ENCODE data around the gene DPM3. TPM values are rescaled to one million over a fixed set of nuclear protein-coding genes. Genes with fewer than 3 reads are reported as not detected.

Gene DPM3
- total RNA-seq, 2 experiments from 2014 or later = 53.2 to 57.7 TPM

- H3K27me3 Mint-ChIP-seq (ENCODE audit: low read depth) = no peaks in the 10 kb centered on the region
- no peaks in the 10 kb centered on the region for H3K9me3 Mint-ChIP-seq (ENCODE audit: insufficient read depth)
- ChIA-PET POLR2A (no interaction called here), CTCF (interaction anchor here (0.8 to 1.0 kb wide), 2 partner anchors 9 to 97 kb away, joined by 4 read pairs; partner anchors contain the start of gene KRTCAP2)
- H3K36me3 Mint-ChIP-seq (ENCODE audit: low read depth) = peaks cover 37% of the 10 kb centered on the region
- DNase-seq (no peak), ATAC-seq (no peak)
- peaks cover 3% of the 10 kb centered on the region for H3K4me1 Mint-ChIP-seq (ENCODE audit: low read depth)
- no peak overlapping the region for H3K4me3 Mint-ChIP-seq
- no peak overlapping the region for H3K27ac Mint-ChIP-seq
These were observed 41.8 kb upstream of the DPM3 start for GRCh38 chr1:155182052-155182550.

- ChIA-PET POLR2A (no interaction called here), CTCF (no interaction called here)
- Mint-ChIP-seq H3K36me3 (ENCODE audit: low read depth) (peaks cover 41% of the 10 kb centered on the region), H3K4me3 (no peak overlapping the region), H3K27ac (no peak overlapping the region), H3K4me1 (ENCODE audit: low read depth) (peaks cover 9% of the 10 kb centered on the region), H3K9me3 (ENCODE audit: insufficient read depth) (no peaks in the 10 kb centered on the region), H3K27me3 (ENCODE audit: low read depth) (no peaks in the 10 kb centered on the region)
- DNase-seq (no peak), ATAC-seq (no peak)
These were observed 41.2 kb upstream of the DPM3 start for GRCh38 chr1:155181371-155182051.

- no peak for ATAC-seq
- Mint-ChIP-seq H3K27me3 (ENCODE audit: low read depth) (no peaks in the 10 kb centered on the region), H3K9me3 (ENCODE audit: insufficient read depth) (no peaks in the 10 kb centered on the region), H3K36me3 (ENCODE audit: low read depth) (peaks cover 43% of the 10 kb centered on the region), H3K4me1 (ENCODE audit: low read depth) (peaks cover 27% of the 10 kb centered on the region), H3K27ac (no peak overlapping the region), H3K4me3 (no peak overlapping the region)
- CTCF ChIA-PET = interaction anchor here (0.6 to 7.6 kb wide), 4 partner anchors 14 to 28 kb away, joined by 3 to 161 read pairs (median 4); no protein-coding TSS in a partner anchor
- no peak for DNase-seq
- POLR2A ChIA-PET = no interaction called here
These were observed 39.0 kb upstream of the DPM3 start for GRCh38 chr1:155179112-155180031.

- CTCF ChIA-PET = interaction anchor here (1.2 to 7.6 kb wide), 4 partner anchors 15 to 93 kb away, joined by 4 to 161 read pairs (median 12); partner anchors contain the start of genes MTX1 and THBS3
- peaks cover 47% of the 10 kb centered on the region for H3K36me3 Mint-ChIP-seq (ENCODE audit: low read depth)
- H3K9me3 Mint-ChIP-seq (ENCODE audit: insufficient read depth) = no peaks in the 10 kb centered on the region
- DNase-seq (peak; percentile 18), ATAC-seq (no peak)
- H3K4me1 Mint-ChIP-seq (ENCODE audit: low read depth) = peaks cover 32% of the 10 kb centered on the region
- no peak overlapping the region for H3K27ac Mint-ChIP-seq
- no peak overlapping the region for H3K4me3 Mint-ChIP-seq
- POLR2A ChIA-PET = interaction anchor here (7.0 kb wide), 1 partner anchor 15 kb away, joined by 68 read pairs; no protein-coding TSS in a partner anchor
- no peaks in the 10 kb centered on the region for H3K27me3 Mint-ChIP-seq (ENCODE audit: low read depth)
These were observed 38.2 kb upstream of the DPM3 start for GRCh38 chr1:155178441-155179111.

GRCh38 chr1:155177918-155178281 is 37.6 kb upstream of the DPM3 start:
- ChIA-PET POLR2A (interaction anchor here (0.9 to 7.0 kb wide), 3 partner anchors 15 to 49 kb away, joined by 4 to 68 read pairs (median 4); partner anchors contain the start of gene MTX1), CTCF (interaction anchor here (0.8 to 7.6 kb wide), 13 partner anchors 10 to 93 kb away, joined by 3 to 161 read pairs (median 4); partner anchors contain the start of genes MTX1 and THBS3)
- H3K4me1 Mint-ChIP-seq (ENCODE audit: low read depth) = peaks cover 38% of the 10 kb centered on the region
- H3K27ac Mint-ChIP-seq = no peak overlapping the region
- DNase-seq = no peak
- H3K4me3 Mint-ChIP-seq = no peak overlapping the region
- no peak for ATAC-seq
- no peaks in the 10 kb centered on the region for H3K27me3 Mint-ChIP-seq (ENCODE audit: low read depth)
- peaks cover 46% of the 10 kb centered on the region for H3K36me3 Mint-ChIP-seq (ENCODE audit: low read depth)
- no peaks in the 10 kb centered on the region for H3K9me3 Mint-ChIP-seq (ENCODE audit: insufficient read depth)

GRCh38 chr1:155177192-155177917 is 37.0 kb upstream of the DPM3 start:
- Mint-ChIP-seq H3K27ac (no peak overlapping the region), H3K36me3 (ENCODE audit: low read depth) (peaks cover 45% of the 10 kb centered on the region), H3K27me3 (ENCODE audit: low read depth) (no peaks in the 10 kb centered on the region), H3K9me3 (ENCODE audit: insufficient read depth) (no peaks in the 10 kb centered on the region), H3K4me3 (no peak overlapping the region), H3K4me1 (ENCODE audit: low read depth) (peaks cover 40% of the 10 kb centered on the region)
- DNase-seq (no peak), ATAC-seq (no peak)
- ChIA-PET POLR2A (interaction anchor here (0.5 to 7.0 kb wide), 5 partner anchors 16 to 1046 kb away, joined by 3 to 68 read pairs (median 4); partner anchors contain the start of gene MTX1), CTCF (interaction anchor here (0.8 to 7.6 kb wide), 16 partner anchors 10 to 92 kb away, joined by 3 to 161 read pairs (median 4); partner anchors contain the start of genes MTX1 and THBS3)

- no peaks in the 10 kb centered on the region for H3K9me3 Mint-ChIP-seq (ENCODE audit: insufficient read depth)
- DNase-seq (peak; percentile 92), ATAC-seq (peak; percentile 38)
- peaks cover 46% of the 10 kb centered on the region for H3K4me1 Mint-ChIP-seq (ENCODE audit: low read depth)
- ChIA-PET POLR2A (interaction anchor here (0.7 to 7.0 kb wide), 5 partner anchors 17 to 92 kb away, joined by 3 to 68 read pairs (median 4); partner anchors contain the start of gene MTX1), CTCF (interaction anchor here (0.8 to 7.6 kb wide), 12 partner anchors 17 to 81 kb away, joined by 3 to 161 read pairs (median 6); partner anchors contain the start of genes MTX1 and THBS3)
- peaks cover 44% of the 10 kb centered on the region for H3K36me3 Mint-ChIP-seq (ENCODE audit: low read depth)
- H3K27me3 Mint-ChIP-seq (ENCODE audit: low read depth) = no peaks in the 10 kb centered on the region
- H3K4me3 Mint-ChIP-seq = peak overlapping the region; percentile 4
- peak overlapping the region; percentile 33 for H3K27ac Mint-ChIP-seq
These were observed 36.3 kb upstream of the DPM3 start for GRCh38 chr1:155176544-155177071.

- H3K36me3 Mint-ChIP-seq (ENCODE audit: low read depth) = peaks cover 40% of the 10 kb centered on the region
- H3K4me3 Mint-ChIP-seq = peak overlapping the region; percentile 96
- H3K9me3 Mint-ChIP-seq (ENCODE audit: insufficient read depth) = no peaks in the 10 kb centered on the region
- peaks cover 51% of the 10 kb centered on the region for H3K4me1 Mint-ChIP-seq (ENCODE audit: low read depth)
- H3K27me3 Mint-ChIP-seq (ENCODE audit: low read depth) = no peaks in the 10 kb centered on the region
- POLR2A ChIA-PET = interaction anchor here (0.6 to 7.0 kb wide), 3 partner anchors 17 to 91 kb away, joined by 3 to 68 read pairs (median 3); no protein-coding TSS in a partner anchor
- DNase-seq (peak; percentile 48), ATAC-seq (no peak)
- H3K27ac Mint-ChIP-seq = peak overlapping the region; percentile 43
- CTCF ChIA-PET = interaction anchor here (0.6 to 7.6 kb wide), 12 partner anchors 18 to 148 kb away, joined by 3 to 161 read pairs (median 7); partner anchors contain the start of genes ADAM15, MTX1, SLC50A1 and THBS3
These were observed 35.6 kb upstream of the DPM3 start for GRCh38 chr1:155175927-155176371.

- ChIA-PET POLR2A (interaction anchor here (0.6 to 7.0 kb wide), 4 partner anchors 18 to 90 kb away, joined by 3 to 68 read pairs (median 4); no protein-coding TSS in a partner anchor), CTCF (interaction anchor here (0.6 to 9.9 kb wide), 17 partner anchors 9 to 148 kb away, joined by 3 to 161 read pairs (median 5); partner anchors contain the start of genes ADAM15, MTX1, SLC50A1 and THBS3)
- Mint-ChIP-seq H3K27me3 (ENCODE audit: low read depth) (no peaks in the 10 kb centered on the region), H3K9me3 (ENCODE audit: insufficient read depth) (no peaks in the 10 kb centered on the region), H3K4me1 (ENCODE audit: low read depth) (peaks cover 51% of the 10 kb centered on the region), H3K27ac (peak overlapping the region; percentile 98), H3K36me3 (ENCODE audit: low read depth) (peaks cover 41% of the 10 kb centered on the region), H3K4me3 (peak overlapping the region; percentile 96)
- DNase-seq (no peak), ATAC-seq (no peak)
These were observed 35.1 kb upstream of the DPM3 start for GRCh38 chr1:155175281-155175926.

Data from activated CD8-positive, alpha-beta T cell treated with anti-CD3 and anti-CD28 coated beads, Interleukin-2, amount 10 ng/mL, durations not matched to agents 7 days and 5 days (primary cell).